ENCODE measurements around the gene LRP10. TPM values are rescaled to one million over a fixed set of nuclear protein-coding genes. Genes with fewer than 3 reads are reported as not detected.

The LRP10 gene
- total RNA-seq, 1 experiment from 2014 or later: 78.3 TPM

DNA sequence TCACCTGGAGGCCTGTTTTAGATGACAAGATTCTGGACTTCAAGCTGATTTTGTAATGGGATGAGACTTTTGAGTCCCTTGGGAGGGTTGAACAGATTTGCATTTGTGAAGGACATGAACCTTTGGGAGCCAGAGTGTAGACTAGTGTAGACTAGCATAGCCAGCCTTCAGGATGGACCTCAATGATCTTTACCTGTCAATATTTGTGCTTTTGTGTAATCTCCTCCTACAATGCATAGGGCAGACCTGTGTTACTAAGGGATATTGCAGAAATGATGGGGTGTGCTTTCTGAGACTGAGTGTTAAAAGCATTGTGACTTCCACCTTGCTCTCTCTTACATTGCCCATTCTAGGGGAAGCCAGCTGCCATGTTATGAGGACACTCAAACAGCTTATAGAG lies 9.9 kb upstream of the LRP10 start:
- CTCF ChIA-PET: no interaction called here
- POLR2A ChIA-PET: no interaction called here
- DNase-seq (ENCODE audit: low read depth, low spot score) (no peak), ATAC-seq (no peak)
- TF ChIP-seq TCF7L2 (IDR thresholded peaks at IDR 0.05; ENCODE audit: low read depth, low read length) (no peak), SIN3A (IDR thresholded peaks at IDR 0.05; ENCODE audit: borderline replicate concordance, insufficient read depth, low read depth, low read length) (no peak), CTCF (IDR thresholded peaks at IDR 0.05) (no peak), POLR2AphosphoS5 (IDR thresholded peaks at IDR 0.05; ENCODE audit: low read depth, low read length) (no peak)
- TF ChIP-seq, protein P1, sequence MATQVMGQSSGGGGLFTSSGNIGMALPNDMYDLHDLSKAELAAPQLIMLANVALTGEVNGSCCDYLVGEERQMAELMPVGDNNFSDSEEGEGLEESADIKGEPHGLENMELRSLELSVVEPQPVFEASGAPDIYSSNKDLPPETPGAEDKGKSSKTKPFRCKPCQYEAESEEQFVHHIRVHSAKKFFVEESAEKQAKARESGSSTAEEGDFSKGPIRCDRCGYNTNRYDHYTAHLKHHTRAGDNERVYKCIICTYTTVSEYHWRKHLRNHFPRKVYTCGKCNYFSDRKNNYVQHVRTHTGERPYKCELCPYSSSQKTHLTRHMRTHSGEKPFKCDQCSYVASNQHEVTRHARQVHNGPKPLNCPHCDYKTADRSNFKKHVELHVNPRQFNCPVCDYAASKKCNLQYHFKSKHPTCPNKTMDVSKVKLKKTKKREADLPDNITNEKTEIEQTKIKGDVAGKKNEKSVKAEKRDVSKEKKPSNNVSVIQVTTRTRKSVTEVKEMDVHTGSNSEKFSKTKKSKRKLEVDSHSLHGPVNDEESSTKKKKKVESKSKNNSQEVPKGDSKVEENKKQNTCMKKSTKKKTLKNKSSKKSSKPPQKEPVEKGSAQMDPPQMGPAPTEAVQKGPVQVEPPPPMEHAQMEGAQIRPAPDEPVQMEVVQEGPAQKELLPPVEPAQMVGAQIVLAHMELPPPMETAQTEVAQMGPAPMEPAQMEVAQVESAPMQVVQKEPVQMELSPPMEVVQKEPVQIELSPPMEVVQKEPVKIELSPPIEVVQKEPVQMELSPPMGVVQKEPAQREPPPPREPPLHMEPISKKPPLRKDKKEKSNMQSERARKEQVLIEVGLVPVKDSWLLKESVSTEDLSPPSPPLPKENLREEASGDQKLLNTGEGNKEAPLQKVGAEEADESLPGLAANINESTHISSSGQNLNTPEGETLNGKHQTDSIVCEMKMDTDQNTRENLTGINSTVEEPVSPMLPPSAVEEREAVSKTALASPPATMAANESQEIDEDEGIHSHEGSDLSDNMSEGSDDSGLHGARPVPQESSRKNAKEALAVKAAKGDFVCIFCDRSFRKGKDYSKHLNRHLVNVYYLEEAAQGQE (IDR thresholded peaks at IDR 0.05; ENCODE audit: insufficient read depth in 1 of 2, low read depth in 2 of 2, low read length in 1 of 2): no peak
- Histone ChIP-seq H3K4me3 (ENCODE audit: low read depth in 2 of 2, low read length in 2 of 2) (no peak overlapping the region), H3K36me3 (ENCODE audit: control insufficient read depth, insufficient read depth, low read length) (no peaks in the 10 kb centered on the region), H3K27ac (ENCODE audit: low read length) (no peak overlapping the region), H3K27me3 (ENCODE audit: control insufficient read depth, insufficient read depth, low read length) (no peaks in the 10 kb centered on the region), H3K9me3 (ENCODE audit: control insufficient read depth, insufficient read depth, low read depth, low read length) (no peaks in the 10 kb centered on the region), H3K4me1 (ENCODE audit: control insufficient read depth, insufficient read depth, low read length) (no peaks in the 10 kb centered on the region)
- intact Hi-C loops (cut with micrococcal nuclease; ENCODE audit: unreplicated experiment) (no loop called here), in situ Hi-C loops (cut with HindIII; ENCODE audit: low pct_unique_long_range_greater_than_20kb, low sequenced_read_pairs) (no loop called here)
- no TSS peak for BruUV-seq (replicated peaks)

- in situ Hi-C loops (cut with HindIII; ENCODE audit: low pct_unique_long_range_greater_than_20kb, low sequenced_read_pairs): no loop called here
- Histone ChIP-seq H3K27me3 (ENCODE audit: control insufficient read depth, insufficient read depth, low read length) (no peaks in the 10 kb centered on the region), H3K4me3 (ENCODE audit: low read depth in 2 of 2, low read length in 2 of 2) (no peak overlapping the region), H3K9me3 (ENCODE audit: control insufficient read depth, insufficient read depth, low read depth, low read length) (no peaks in the 10 kb centered on the region), H3K4me1 (ENCODE audit: control insufficient read depth, insufficient read depth, low read length) (no peaks in the 10 kb centered on the region), H3K27ac (ENCODE audit: low read length) (no peak overlapping the region), H3K36me3 (ENCODE audit: control insufficient read depth, insufficient read depth, low read length) (no peaks in the 10 kb centered on the region)
- intact Hi-C loops (cut with micrococcal nuclease; ENCODE audit: unreplicated experiment): no loop called here
- no TSS peak for BruUV-seq (replicated peaks)
- no peak for ATAC-seq
- TF ChIP-seq TCF7L2 (IDR thresholded peaks at IDR 0.05; ENCODE audit: low read depth, low read length): no peak
- TF ChIP-seq, protein P1 (IDR thresholded peaks at IDR 0.05; ENCODE audit: insufficient read depth in 1 of 2, low read depth in 2 of 2, low read length in 1 of 2): no peak
- TF ChIP-seq POLR2AphosphoS5 (IDR thresholded peaks at IDR 0.05; ENCODE audit: low read depth, low read length): no peak
- no peak for TF ChIP-seq CTCF (IDR thresholded peaks at IDR 0.05)
- no peak for TF ChIP-seq SIN3A (IDR thresholded peaks at IDR 0.05; ENCODE audit: borderline replicate concordance, insufficient read depth, low read depth, low read length)
- ChIA-PET CTCF (no interaction called here), POLR2A (no interaction called here)
- no peak for DNase-seq (ENCODE audit: low read depth, low spot score)
These were observed 6.6 kb upstream of the LRP10 start for GRCh38 chr14:22864979-22865378.

All from Panc1 (cell line).